Colon (tissue), 2 donors: Measurements from ENCODE around the gene NAB2.

ENCODE experiments used
- FAIRE-seq: peaks from 2 replicates; lab custom pipeline; 2012; peaks lifted over from hg19 to GRCh38; lab: Jason Lieb, UNC
- donor health status: control.
- donor health status: control.

Gene NAB2

DNA sequence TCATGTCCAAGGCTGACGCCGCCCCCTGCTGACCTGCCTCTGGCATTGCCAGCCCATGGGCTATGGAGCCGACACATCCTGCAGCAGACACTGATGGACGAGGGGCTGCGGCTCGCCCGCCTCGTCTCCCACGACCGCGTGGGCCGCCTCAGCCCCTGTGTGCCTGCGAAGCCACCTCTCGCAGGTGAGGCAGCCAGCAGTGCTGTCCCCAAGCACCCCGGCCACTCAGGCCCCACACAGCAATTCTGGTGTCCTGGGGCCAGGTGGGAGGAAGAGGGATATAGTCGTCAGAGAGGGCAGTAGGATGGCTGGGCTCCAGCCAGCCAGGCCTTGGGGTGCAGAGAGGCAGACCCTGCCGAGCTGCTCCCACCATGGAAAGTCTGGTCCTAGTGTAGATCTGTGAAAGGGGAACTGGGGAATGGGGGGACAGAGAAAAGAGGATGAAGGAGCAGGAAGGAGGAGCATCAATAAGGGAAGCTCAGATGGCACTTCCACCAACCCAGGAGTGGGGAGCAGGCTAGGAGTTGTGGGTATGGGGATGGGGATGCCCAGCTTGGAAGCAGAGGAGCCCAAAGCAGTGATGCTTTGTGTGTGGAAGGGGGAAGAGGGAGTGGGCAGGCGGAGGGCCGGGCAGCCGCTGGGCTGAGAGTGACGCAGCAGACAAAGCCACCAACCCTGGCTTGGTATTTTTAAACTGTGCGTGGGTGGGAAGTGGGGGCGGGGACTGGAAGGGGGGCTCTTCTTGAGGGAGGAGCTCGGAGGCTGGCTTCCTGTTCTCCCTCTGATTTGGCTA is 4.7 kb downstream of the NAB2 start:
- FAIRE-seq, result no peak

DNA sequence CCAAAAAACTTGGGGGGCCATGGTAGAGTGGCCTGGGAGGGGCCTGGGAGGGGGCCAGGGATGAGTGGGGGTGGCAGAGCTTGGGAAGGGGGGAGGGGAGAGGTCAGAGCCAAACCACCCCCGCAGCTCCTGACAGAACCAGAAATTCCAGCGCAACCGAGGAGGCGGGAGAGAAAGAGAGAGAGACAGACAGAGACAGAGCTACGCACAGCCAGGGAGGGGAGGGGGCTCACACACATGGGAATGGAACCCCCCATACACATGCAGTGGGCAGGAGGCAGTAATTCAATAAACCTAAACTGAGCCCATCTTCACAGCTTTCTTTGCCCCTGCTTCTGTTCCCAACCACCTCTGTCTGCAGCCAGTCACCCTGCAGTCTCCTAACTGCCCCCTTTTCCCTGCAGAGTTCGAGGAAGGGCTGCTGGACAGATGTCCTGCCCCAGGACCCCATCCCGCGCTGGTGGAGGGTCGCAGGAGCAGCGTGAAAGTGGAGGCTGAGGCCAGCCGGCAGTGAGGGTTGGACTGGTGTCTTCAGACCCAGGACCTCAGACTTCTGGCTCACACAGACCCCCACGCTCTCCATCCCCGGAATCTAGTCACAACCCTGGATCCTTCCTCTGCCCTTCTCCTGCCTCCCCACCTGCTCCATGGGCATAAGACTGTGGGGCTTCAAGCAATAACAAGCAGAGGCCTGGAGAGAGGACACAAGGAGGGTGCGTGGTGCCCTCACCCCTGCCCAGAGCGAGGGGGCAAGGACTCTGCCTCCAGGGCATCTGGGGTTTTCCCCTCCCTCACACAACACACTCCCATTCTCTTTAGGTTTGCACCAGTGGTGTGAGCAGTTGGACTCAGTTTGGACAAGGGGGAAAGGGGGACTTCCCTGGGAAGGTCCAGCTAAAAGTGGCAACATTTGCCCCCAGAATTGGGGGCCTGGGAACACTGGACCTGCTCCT is 5.6 kb downstream of the NAB2 start:
- FAIRE-seq, result no peak

DNA sequence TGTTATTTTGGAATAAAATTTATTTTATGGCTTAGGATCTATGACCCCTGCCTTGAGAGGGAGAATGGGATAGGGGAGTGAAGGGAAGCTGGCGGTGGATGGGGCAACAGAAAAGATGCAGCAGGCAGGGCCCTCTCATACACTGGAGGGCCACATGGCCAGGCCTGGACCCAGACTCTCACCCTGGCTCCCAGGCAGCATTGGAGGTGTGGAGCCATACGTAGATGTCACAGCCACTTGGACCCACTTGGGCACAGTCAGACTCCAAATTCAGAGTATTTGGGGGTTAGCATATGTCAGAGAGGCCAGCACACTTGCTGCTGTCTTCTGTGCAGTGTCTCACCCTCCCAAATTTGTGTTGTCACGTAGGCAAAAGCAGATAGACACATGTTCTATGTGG is 6.5 kb downstream of the NAB2 start:
- FAIRE-seq, result no peak

DNA sequence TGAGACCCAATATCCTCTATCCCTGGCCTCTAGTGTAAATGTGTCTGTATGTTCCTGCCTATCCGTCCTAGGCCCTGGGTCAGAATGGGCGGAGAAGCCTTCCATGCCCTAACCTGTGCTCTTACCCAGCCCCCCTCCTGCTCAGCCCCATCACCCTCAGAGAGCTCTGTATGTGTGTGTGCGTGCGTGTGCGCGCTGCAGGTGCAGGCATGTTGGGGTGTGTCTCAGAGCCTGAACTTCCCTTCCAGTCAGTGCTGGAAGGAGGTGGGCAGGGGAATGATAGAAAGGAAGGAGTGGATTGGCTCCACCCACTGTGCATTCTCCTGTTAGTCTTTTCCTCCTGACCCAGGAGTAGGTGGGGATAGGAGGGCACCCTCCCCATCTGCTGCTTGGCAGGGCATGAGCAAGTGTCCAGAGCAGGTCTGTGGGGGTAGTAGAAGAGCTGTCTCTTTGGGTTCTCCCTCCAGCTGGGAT is 7.2 kb downstream of the NAB2 start:
- no peak for FAIRE-seq

DNA sequence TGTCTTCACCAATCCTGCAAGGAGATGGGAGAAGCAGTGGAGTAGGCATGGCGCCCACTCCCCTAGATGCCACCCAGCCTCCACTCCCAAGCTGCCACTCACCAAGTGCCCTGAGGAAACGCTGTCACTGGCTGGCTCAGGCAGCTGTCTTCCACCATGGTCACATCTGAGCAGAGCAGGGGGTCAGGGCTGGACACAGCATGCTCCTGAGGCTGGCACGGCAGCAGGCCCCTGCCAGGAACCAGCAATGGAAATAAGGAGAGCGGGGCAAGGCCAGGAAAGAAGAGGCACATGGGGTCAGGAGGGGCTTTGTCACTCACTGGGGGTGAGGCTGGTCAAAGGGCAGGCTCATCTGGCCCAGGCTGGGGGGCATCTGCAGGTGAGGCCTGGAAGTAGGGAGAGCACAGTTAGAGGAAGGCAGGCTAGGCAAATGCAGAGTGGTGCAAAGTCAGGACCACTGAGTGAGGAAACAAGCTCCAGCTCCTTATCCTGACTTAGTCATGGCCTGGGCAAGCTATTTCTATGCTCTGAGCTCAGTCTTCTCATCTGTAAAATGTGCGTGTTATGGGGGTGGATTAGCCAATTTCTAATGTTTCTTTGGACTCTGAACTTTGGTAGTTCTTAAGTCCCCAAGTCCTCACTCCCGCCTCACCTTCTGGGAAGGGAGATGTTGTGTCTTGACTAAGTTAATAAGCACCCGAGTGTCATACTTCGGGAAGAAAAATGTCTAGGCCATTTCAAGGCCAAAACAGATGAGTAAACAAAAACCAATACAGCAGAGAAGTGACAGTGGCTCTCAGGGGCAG is 8.0 kb downstream of the NAB2 start:
- no peak for FAIRE-seq

DNA sequence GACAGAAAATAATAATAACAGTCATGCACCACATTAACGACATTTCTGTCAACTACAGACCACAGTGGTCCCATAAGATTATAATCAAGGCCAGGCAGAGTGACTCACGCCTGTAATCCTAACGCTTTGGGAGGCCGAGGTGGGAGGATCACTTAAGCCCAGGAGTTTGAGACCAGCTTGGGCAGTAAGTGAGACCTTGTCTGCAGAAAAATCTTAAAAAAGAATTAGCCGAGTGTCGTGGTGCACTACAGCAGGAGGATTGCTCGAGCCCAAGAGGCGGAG is 8.6 kb downstream of the NAB2 start:
- no peak for FAIRE-seq

DNA sequence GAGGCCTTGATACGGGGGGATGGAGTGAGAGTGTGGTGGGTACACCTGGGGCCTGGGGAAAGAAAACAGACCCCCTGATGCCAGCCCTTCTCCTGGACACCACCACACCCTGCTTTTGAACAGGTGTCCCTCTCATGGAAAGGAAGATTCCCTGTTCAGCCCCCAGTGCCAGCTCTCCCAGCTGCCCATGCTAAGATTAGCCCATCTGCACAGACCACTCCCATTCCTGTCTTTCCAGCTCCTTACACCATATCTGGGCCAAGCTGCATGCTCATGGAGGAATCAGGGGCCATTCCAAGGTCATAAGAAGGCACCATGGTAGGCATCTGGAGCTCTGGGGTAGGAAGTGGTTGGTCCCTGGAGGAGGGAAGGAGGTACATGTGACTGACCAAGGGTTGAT is 9.6 kb downstream of the NAB2 start:
- no peak for FAIRE-seq

DNA sequence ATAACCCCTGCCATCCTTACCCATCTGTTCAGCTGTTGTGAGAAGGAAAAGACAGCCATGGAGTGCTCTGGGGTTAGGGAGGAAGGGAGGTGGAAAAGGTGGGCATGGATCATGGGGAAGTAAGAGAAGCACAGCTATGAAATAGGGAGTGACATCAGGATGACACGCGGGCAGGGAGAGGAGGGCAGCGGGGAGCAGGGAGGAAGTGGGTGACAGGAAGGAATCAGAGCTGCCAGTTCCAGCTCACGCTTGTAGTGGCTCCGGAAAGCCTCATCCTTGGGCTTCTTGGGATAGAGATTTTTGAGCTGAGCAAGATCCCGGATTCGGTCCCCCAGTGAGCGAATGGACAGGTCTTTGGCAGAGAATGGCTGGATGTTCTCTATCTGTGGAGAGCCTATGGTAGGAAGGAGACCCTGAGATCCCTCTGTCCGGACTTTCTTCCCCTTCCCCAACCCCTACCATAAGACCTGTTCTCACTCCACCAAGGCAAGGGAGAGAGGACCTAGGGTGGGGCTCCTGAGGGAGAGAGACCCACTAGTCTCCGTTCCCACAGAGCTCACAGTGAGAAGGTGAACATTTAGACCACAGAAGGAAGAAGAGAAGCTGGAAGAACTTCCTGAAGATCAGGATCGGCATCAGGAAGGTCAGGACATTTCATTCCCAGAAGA is 10.3 kb downstream of the NAB2 start:
- no peak for FAIRE-seq

DNA sequence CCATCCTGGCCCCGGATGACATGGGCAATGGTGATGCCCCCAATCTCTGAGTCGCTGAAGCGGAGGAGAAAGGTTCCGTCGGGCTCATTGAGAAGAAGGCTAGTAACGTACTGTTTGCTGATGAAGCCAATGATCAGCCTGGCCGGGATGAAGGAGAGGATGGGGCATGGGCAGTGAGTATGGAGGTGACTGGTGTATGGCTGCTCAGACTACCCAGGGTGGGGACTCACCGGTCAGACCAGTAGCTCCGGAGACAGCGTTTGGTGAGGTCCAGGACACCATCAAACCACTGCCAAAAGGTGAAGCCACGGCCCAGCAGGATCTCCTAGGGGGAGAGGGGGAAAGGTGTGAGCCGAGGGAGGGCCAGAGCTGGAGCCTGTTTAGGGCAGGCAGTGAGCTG is 10.9 kb downstream of the NAB2 start:
- no peak for FAIRE-seq

DNA sequence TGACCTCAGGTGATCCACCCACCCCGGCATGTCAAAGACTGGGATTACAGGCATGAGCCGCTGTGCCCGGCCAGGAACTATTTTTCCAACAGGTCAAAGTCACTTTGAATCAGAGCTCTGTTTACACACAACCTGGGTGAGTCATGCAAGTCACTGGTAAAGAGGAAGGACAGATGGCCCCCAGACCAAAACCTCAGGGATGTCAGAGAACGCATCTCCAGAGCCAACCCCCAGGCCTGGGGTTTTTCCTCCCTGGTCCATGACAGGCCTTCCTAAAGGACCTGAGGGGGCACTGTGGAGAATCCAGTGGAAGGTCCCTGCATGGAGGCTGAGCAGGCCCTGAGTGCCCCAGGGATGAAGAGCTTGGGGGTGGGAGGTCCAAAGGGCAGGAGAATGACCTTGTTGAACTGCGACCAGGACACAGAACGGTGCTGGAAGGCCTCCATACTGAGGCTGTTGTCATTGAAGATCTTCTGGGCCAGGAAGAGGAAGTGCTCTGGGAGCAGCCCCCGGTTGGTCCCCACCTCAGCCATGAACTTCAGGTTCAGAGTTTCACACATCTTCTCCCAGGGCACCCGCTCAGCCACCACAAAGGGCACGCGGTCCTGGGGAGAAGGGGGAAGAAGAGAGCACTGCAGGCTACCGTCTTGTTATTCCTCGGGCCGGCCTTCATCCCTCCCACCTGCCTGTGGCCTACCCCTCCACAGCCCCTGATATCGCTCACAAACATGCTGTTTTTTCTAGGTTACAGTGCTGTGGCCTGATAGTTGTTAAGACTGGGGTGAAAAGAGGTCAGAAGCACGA is 13.2 kb downstream of the NAB2 start:
- FAIRE-seq, result no peak

DNA sequence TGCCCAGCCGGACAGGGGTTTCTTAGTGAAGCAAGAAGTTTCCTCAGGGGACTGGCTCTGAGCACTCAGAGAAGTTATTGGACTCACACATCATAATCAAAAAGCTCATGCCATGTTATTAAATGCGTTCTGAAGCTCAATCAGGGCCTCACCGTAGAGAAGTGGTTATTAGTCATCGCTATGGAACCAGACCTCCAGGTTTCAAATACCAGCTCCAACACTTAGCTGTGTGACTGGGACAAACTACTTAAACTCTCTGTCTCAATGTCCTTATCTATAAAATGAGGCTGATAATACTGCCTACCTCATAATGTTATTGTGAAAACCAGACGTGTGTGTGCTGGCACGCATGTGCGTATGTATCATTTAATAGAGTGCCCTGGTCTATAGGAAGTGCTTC is 14.9 kb downstream of the NAB2 start:
- no peak for FAIRE-seq

DNA sequence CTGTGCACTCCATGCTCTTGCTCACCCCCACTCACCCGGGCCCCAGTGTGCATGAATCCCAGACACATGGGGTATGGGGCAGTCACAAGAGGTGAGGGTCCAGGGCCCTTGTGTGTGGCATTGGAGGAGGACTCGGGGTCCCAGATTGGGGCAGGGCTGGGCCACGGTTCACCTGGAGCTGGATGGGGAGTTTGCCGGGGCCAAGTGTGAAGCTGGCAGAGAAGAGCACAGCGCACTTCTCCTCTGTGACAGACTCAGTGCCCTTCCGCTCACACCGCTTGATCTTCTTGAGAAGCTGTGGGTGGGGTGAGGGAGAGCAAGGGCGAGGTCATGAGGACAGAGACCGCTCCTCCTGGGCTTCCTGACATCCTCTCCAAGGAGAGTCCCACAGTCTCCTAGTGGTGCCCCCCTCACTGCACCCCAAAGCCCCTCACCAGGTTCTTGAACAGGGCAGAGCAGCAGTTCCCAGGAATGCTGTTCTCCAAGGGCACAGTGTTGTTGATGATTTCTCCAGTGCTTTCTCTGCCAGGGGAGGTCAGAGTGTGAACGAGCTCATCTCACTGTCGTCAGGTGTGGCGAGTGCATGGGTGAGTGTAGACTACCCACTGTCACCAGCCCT is 15.5 kb downstream of the NAB2 start:
- FAIRE-seq, result no peak

DNA sequence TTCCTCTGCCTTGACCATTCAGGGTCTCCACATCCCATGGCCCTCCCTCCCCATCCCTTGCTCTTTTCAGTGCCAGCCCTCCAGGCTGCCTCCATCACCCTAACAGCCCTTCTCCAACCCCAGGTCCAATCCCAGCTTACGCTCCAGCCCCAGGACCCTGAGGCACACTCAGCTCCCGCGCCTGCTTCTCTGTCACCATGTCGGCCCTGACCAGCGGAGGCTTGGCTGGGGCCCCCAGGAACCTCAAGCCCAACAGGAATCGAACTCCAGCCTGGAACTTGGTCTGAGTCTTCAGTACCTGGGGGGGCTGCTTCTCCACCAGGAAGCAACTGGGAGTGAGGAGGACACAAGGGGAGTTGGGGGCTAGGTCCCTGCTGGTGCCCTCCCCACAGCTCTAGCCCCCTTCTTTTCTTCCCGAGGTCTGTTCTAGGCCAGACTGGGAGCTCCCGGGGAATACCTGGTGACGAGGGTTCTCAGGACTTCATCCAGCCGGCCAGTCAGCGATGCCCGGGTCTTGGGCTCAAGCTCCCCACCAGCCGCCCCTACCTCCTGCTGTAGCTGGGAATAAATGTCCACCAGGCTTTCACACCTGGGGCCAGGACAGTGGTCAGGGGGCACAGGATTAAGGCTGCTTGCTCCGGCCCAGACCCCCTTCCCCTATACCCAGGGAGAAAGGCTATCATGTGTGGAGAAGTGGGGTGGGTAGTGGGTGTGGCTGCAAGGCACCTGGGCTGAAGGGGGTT is 16.3 kb downstream of the NAB2 start:
- no peak for FAIRE-seq

DNA sequence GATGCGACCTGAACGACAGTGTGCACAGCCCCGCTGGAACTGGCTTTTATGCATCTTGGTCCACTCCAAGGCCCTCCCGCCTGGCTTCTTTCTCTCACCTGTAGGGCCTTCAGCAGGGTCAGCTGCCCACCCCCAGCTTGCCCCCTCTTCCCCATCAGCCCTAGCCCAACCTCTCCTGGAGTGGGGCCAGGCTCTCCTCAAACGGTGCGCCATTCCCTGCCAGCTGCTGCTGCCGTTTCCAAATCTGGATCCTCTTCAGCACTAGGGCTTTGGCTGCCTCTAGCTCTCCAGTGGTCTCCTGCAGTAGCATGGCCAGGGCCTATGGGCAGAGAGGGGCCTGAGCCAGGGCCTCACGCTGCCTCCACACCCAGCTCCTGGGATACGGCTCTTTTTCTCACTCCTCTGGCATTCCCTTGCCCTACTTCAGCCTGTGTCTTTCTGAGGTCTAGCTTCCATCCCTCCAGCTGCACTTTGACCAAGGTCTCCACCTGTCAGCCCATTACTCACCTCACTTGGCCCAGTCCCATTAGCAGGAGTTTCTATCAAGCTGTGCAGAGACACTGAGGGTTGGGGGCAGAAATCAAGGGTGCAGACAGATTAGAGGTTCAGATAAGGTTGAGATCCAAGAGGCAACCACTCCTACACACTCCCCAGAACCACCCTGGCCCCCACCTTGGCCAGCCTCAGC is 17.3 kb downstream of the NAB2 start:
- no peak for FAIRE-seq

DNA sequence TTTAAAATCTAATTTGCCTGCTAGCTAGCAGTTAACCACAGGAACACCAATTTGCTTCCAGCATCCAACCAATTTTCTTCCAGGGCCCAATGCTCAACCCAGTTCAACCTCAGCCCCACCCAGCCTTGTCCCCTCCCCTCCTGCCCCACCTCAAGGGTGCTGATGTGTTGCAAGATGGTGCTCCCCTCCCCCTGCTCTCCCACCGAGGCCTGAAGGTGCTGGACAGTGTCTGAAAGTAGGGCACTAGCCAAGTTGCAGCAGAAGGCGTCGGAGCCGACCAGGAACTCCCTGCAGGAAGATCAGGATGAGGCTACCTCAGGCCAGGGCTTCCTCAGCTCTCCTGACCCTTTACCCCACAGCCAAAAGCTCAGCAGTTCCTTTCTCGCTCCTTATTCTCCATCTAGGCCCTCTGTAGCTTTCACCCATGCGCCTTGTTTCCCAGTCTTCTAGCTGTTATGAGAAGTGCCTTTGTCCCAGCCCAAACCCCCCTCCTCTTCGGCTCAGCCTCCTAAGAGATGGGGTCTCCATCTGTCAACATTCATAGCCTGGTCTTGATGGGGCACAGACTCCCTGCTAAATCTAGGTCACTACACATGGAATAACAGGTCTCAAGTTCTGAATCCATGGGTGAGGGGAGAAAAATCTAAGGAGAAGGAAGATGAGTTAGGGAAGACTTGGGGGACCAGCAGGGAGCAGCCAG is 18.7 kb downstream of the NAB2 start:
- no peak for FAIRE-seq

DNA sequence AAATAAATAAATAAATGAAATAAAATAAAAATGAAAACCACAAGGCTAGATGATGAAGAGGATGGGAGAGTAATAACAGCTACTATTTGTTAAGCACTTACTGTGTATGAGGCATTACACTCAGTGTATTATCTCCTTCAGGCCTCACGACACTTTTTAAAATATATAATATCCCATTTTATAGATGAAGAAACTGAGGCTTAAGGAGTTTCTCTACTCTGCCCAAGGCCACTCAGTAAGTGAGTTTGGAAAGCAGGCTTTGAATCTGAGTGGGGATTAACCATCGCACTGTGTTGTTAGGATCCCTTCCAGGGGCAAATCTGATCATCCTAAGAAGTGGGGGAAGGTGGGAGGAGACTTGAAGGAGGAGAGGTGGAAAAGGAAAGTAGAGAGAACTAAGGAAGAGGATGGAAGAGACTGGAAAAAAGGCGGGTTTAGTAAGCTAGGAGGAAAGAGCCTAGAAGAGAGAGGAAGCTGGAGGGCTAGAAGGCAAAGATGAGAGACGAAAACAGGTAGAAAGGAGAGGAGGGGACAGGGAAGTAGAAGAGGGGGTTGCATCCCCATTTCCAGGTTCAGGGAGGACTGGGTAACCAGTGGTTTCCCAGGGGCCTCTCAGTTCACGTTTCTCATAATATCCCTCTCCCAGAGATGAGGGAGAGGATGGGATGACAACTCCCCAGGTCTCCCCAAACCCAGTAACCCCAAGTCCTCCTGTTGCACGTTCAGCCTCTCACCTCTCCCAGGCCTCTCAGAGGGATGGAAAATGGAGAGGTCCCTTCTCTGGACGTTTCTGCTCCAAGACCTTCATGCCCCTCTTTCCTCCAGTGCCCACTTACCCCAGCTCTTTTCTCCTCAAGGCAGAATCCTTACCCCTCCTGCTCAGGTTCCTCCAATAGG is 20.5 kb downstream of the NAB2 start:
- FAIRE-seq, result no peak

DNA sequence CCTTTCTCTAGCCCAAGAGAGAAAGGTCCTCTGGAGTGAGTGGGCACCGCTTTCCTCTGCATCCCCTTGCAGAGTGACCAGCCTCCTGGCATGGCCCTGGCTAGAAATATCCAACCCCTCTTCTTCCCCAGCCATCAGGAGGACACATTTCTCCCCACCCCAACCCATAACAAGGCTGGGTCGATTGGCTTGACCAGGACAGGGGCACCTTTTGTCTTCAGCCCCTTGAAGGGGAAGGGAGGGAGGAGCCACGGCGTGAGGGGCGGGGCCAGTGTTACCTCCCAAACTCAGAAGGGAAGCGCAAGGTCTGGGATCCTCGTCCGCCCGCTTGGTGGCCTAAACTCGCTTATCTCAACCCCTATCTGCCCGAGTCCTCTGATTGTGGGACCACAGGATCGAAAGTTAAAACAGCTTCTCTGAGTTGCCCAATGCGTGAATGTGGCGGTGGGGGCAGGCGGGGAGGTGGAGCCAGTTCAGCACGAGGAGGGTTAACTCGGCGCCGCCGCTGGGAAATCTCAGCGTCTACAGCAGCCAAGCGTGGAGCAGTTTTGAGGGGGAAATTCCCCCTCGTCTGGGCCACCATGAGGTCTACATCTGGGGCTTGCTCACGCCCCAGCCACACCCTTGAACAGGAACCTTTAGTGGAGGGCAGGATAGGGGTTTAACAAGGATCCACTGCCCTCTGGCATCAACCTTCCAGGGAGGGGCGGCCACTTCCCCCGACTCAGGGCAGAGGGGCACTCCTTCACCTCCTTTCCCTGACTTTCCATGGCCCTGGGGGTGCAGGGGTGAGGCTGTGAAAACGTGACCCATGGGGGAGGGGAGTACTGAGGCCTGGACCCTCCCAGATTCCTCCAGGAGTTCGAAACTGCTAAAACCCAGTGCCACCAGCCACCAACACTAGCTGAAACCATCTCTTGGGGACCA is 21.5 kb downstream of the NAB2 start:
- no peak for FAIRE-seq
